Esophagus squamous epithelium (tissue), 4 donors: ENCODE measurements around the gene DGCR6L.

ENCODE experiments used
- CTCF ChIP-seq, 6 experiments: fragments of 450-650 bp in 4 of 6; fragments of 200-600 bp in 2 of 6; sonication (generic) in 2 of 6; IDR thresholded peaks; one replicate each; pipeline ENCODE4 v1.5.1; 2016 to 2019; ENCODE audit warnings: antibody characterized with exemption in 6 of 6, mild to moderate bottlenecking in 4 of 6, moderate library complexity in 4 of 6
- POLR2A ChIP-seq, 4 donors: fragments of 450-650 bp; IDR thresholded peaks; one replicate each; pipeline ENCODE4 v1.6.1; 2017; ENCODE audit warnings: antibody characterized with exemption in 4 of 4, mild to moderate bottlenecking in 4 of 4, moderate library complexity in 3 of 4

- no peak for TF ChIP-seq CTCF (IDR thresholded peaks at IDR 0.05)
- TF ChIP-seq POLR2A (IDR thresholded peaks at IDR 0.05) = no peak
Observed at GRCh38 chr22:20280866-20281265, 39.0 kb downstream of the DGCR6L start.
